Glutamatergic neuron (in vitro differentiated cells): ENCODE measurements around the gene GPX3. TPM values are rescaled to one million over a fixed set of nuclear protein-coding genes. Genes with fewer than 3 reads are reported as not detected.

ENCODE experiments used
- DNase-seq: peaks from one replicate; pipeline ENCODE4 v3.0.0; 2022
- H3K27ac Mint-ChIP-seq: one replicate; pipeline ENCODE4 v1.8.0; 2020; ENCODE audit warnings: mild to moderate bottlenecking, mixed read lengths, inconsistent platforms; ENCODE audit not compliant: unreplicated experiment
- H3K27me3 Mint-ChIP-seq: one replicate; pipeline ENCODE4 v1.8.0; 2020; ENCODE audit warnings: mild to moderate bottlenecking, moderate library complexity, mixed read lengths, inconsistent platforms; ENCODE audit not compliant: unreplicated experiment
- H3K36me3 Mint-ChIP-seq: one replicate; pipeline ENCODE4 v1.8.0; 2020; ENCODE audit warnings: mild to moderate bottlenecking, mixed read lengths, inconsistent platforms; ENCODE audit not compliant: unreplicated experiment
- H3K4me1 Mint-ChIP-seq: one replicate; pipeline ENCODE4 v1.8.0; 2020; ENCODE audit warnings: mild to moderate bottlenecking, low read depth, mixed read lengths, inconsistent platforms; ENCODE audit not compliant: unreplicated experiment
- H3K4me3 Mint-ChIP-seq: one replicate; pipeline ENCODE4 v1.8.0; 2020; ENCODE audit warnings: mild to moderate bottlenecking, mixed read lengths, inconsistent platforms; ENCODE audit not compliant: unreplicated experiment
- H3K9me3 Mint-ChIP-seq: one replicate; pipeline ENCODE4 v1.8.0; 2020; ENCODE audit warnings: mild to moderate bottlenecking, moderate library complexity, mixed read lengths, inconsistent platforms; ENCODE audit not compliant: unreplicated experiment
- total RNA-seq: library from RNA; stranded (reverse); fragmentation: NEBNext Ultra II Directional; extraction: Animal tissue kit (Norgen Biotek cat#: 25700); gene quantifications from one replicate; pipeline ENCODE4 v1.2.1, GENCODE V29; 2021; ENCODE audit not compliant: unreplicated experiment
- TF ChIP-seq, protein P1 (sequence below): fragments of 200-600 bp; sonication (generic); IDR thresholded peaks from one replicate; pipeline ENCODE4 v1.5.0; 2021; ENCODE audit not compliant: partially characterized antibody, unreplicated experiment

Gene GPX3
- total RNA-seq, 1 donor from 2014 or later: 20.4 TPM

DNA sequence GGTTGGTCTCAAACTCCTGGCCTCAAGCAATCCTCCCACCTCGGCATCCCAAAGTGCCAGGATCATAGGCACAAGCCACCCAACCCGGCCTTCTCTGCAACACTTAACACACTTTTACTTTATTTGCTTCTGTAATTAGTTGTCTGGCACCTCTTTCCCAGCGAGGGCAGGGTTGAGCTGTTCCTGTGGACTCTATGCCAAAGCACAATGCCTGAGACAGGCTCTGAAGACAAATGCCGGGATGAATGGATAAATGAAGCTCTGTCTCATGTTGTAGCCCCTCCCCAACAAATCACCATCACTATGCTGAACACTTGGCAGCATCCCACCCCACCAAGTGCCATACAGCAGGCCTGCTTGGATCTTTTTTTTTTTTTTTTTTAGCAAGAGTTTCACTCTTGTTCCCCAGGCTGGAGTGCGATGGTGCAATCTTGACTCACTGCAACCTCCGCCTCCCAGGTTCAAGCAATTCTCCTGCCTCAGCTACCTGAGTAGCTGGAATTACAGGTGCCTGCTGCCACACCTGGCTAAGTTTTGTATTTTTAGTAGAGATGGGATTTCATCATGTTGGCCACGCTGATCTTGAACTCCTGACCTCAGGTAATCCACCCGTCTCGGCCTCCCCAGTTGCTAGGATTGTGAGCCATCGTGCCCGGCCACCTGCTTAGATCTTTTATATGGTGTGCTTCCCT, 21.3 kb downstream of the GPX3 start:
- TF ChIP-seq, protein P1, sequence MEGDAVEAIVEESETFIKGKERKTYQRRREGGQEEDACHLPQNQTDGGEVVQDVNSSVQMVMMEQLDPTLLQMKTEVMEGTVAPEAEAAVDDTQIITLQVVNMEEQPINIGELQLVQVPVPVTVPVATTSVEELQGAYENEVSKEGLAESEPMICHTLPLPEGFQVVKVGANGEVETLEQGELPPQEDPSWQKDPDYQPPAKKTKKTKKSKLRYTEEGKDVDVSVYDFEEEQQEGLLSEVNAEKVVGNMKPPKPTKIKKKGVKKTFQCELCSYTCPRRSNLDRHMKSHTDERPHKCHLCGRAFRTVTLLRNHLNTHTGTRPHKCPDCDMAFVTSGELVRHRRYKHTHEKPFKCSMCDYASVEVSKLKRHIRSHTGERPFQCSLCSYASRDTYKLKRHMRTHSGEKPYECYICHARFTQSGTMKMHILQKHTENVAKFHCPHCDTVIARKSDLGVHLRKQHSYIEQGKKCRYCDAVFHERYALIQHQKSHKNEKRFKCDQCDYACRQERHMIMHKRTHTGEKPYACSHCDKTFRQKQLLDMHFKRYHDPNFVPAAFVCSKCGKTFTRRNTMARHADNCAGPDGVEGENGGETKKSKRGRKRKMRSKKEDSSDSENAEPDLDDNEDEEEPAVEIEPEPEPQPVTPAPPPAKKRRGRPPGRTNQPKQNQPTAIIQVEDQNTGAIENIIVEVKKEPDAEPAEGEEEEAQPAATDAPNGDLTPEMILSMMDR: no peak
- no peaks in the 10 kb centered on the region for H3K36me3 Mint-ChIP-seq
- H3K27ac Mint-ChIP-seq: no peak overlapping the region
- H3K27me3 Mint-ChIP-seq: no peaks in the 10 kb centered on the region
- DNase-seq: no peak
- H3K4me1 Mint-ChIP-seq: no peaks in the 10 kb centered on the region
- no peak overlapping the region for H3K4me3 Mint-ChIP-seq
- H3K9me3 Mint-ChIP-seq: peaks cover 1% of the 10 kb centered on the region

DNA sequence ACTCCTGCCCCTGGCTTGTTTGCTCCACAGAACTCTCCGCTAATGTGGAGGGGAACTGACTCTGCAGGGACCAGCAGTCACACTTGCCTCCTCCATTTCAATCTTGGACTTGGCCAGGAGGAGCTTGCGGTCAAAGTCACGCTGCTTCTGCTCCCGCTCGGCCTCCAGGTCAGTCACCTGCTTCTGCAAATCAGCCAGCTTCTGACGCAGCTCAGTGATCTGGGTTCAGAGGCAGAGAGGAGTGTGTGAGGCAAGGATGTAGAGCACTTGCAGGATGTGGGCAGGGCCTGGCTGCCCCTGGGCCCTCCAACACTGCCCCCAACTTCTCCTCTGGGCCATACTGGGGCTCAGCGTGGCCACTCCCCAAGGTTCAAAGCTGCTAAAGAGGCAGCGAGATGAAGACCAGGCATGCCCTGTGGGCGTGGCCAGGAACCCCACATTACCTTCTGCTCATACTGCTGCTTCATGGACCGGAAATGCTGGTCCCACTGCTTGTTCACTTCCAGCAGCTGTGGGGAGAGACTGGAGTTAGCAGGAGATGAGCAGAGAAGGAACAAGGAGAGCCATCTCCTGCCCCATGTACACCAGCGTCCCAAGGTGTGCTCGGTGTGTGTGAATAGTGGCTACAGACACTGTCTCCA, 22.2 kb downstream of the GPX3 start:
- DNase-seq: no peak
- Mint-ChIP-seq H3K4me1 (no peaks in the 10 kb centered on the region), H3K27ac (no peak overlapping the region), H3K4me3 (no peak overlapping the region), H3K27me3 (no peaks in the 10 kb centered on the region), H3K9me3 (peaks cover 1% of the 10 kb centered on the region), H3K36me3 (no peaks in the 10 kb centered on the region)
- TF ChIP-seq, protein P1: no peak

DNA sequence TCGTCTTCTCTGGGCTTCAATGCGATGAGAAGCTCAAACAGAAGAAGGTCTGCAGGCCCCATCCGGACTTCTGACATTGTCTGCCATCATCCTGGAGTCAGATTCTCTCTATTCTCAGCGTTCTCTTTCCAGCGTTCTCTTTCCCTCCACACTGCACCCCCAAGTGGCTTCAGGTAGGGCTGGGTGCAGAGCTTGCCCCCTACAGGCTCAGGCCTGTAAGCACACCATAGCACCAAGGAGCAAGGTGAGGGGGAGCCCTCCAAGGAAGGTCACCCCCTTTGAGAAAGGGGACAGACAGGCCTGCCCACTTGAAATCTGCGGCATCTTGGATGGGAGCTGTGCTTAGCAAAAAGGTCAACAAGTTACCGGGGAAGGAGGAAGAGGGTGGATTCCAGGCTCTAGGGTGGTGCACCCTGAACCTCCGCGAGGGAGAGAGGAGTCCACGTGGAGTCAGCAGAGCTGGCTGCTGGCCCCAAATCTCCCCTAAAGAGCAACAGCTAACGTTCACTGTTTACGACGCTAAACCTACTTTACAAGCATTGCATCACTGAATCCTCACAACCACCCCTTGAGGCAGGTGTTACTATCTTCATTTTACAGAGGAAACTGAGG, 27.5 kb downstream of the GPX3 start:
- peaks cover 4% of the 10 kb centered on the region for H3K9me3 Mint-ChIP-seq
- DNase-seq: peak; percentile 37
- no peaks in the 10 kb centered on the region for H3K36me3 Mint-ChIP-seq
- H3K27me3 Mint-ChIP-seq: peaks cover 2% of the 10 kb centered on the region
- no peaks in the 10 kb centered on the region for H3K4me1 Mint-ChIP-seq
- TF ChIP-seq, protein P1: peak; percentile 75
- no peak overlapping the region for H3K4me3 Mint-ChIP-seq
- H3K27ac Mint-ChIP-seq: no peak overlapping the region

DNA sequence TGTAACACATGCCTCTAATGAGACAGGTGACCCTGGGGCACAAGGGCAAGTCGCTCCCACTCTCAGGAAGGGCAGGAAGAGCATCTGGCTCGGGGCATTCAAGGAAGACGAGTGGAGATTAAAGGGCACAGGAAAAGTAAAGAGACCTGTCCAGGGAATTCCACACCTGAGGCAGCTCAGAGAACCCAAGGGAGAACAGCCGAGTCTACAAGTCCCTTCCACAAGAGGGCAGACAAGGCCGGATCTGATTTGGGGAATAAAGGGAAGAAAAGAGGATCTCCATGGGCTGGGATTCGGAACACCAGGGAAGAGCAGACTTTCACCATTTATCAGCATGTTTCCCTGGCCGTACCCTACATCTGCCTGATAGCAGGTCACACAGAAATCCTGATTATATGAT, 28.1 kb downstream of the GPX3 start:
- Mint-ChIP-seq H3K27ac (no peak overlapping the region), H3K4me3 (no peak overlapping the region)

More for the DNA sequence above, 28.1 kb downstream of the GPX3 start:
- Mint-ChIP-seq H3K9me3 (peaks cover 4% of the 10 kb centered on the region), H3K27me3 (peaks cover 4% of the 10 kb centered on the region), H3K36me3 (no peaks in the 10 kb centered on the region), H3K4me1 (no peaks in the 10 kb centered on the region)
- no peak for DNase-seq
- TF ChIP-seq, protein P1: no peak
